GM21619 (cell line): ENCODE data around the gene PRELID3B.
"Not testable (repeated sequence)": the region's sequence is repeated elsewhere in the genome, so short reads cannot be mapped to it uniquely, and the experiment has no call there.

ENCODE experiments used
- ATAC-seq: cut with Tn5 transposase; IDR thresholded peaks from one replicate; pipeline ENCODE4 v1.9.1; 2021; ENCODE audit not compliant: unreplicated experiment

The PRELID3B gene

GRCh38 chr20:59050437-59050836 lies 7.9 kb upstream of the PRELID3B start:
- no peak for ATAC-seq

- no peak for ATAC-seq
Observed at GRCh38 chr20:59048681-59049030, 6.1 kb upstream of the PRELID3B start.

GRCh38 chr20:59047938-59048680 lies 5.5 kb upstream of the PRELID3B start:
- ATAC-seq: no peak

GRCh38 chr20:59046862-59047261 lies 4.3 kb upstream of the PRELID3B start:
- ATAC-seq: no peak

- ATAC-seq: no peak
Observed at GRCh38 chr20:59044796-59045195, 2.2 kb upstream of the PRELID3B start.

- ATAC-seq: no peak
Observed at GRCh38 chr20:59044295-59044694, 1.7 kb upstream of the PRELID3B start.

GRCh38 chr20:59043698-59044097 lies 1.1 kb upstream of the PRELID3B start:
- no peak for ATAC-seq

- peak; percentile 87 for ATAC-seq
Observed at GRCh38 chr20:59042796-59043631, 428 bp upstream of the PRELID3B start.

- ATAC-seq: not testable (repeated sequence)
Observed at GRCh38 chr20:59041487-59041886, 1.1 kb downstream of the PRELID3B start.

- no peak for ATAC-seq
Observed at GRCh38 chr20:59040667-59041066, 1.9 kb downstream of the PRELID3B start.

- no peak for ATAC-seq
Observed at GRCh38 chr20:59039233-59039632, 3.4 kb downstream of the PRELID3B start.

- no peak for ATAC-seq
Observed at GRCh38 chr20:59037386-59037785, 5.2 kb downstream of the PRELID3B start.

GRCh38 chr20:59035381-59035780 lies 7.2 kb downstream of the PRELID3B start:
- ATAC-seq: no peak

- ATAC-seq: no peak
Observed at GRCh38 chr20:59033616-59034165, 8.9 kb downstream of the PRELID3B start.

GRCh38 chr20:59033093-59033492 lies 9.5 kb downstream of the PRELID3B start:
- no peak for ATAC-seq

GRCh38 chr20:59032713-59033059 lies 9.9 kb downstream of the PRELID3B start:
- ATAC-seq: peak; percentile 25

- peak; percentile 92 for ATAC-seq
Observed at GRCh38 chr20:59032023-59032712, 10.4 kb downstream of the PRELID3B start, which contains the start of gene ATP5F1E. TSS of gene ATP5F1E (minus strand) at chr20:59032335. CDS start at chr20:59032251, 84 bp downstream.

- ATAC-seq: no peak
Observed at GRCh38 chr20:59031564-59032022, 11.0 kb downstream of the PRELID3B start.

GRCh38 chr20:59030911-59031563 lies 11.5 kb downstream of the PRELID3B start:
- ATAC-seq: no peak

GRCh38 chr20:59028812-59029211 lies 13.8 kb downstream of the PRELID3B start:
- no peak for ATAC-seq
